ENCODE data around the gene PCDH18. TPM values are rescaled to one million over a fixed set of nuclear protein-coding genes. Genes with fewer than 3 reads are reported as not detected.

The PCDH18 gene
- total RNA-seq, 1 donor from 2014 or later: 4.9 TPM

DNA sequence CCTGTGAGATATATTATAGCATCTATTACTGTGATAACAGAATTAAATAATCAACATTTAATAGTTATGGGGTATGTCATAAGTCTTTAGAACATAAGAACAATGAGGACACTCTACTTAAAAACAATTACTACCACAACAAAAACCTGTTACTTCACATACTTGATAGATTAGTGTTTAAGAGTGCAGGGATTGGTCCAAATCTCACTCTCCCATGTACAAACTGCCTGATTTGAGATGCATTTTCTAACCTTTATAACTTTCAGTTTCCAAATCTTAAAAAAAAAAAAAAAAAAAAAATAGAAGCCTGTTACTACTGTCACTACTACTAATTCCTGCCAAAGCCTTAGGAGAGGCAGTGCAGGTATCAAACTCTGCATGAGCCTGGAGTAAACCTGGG is 5.6 kb downstream of the PCDH18 start:
- H3K4me1 ChIP-seq (ENCODE audit: insufficient read depth, low read length): peaks cover 16% of the 10 kb centered on the region
- no peak overlapping the region for H3K4me2 ChIP-seq (ENCODE audit: low read length)
- Mint-ChIP-seq H3K4me1 (ENCODE audit: low read depth, unreplicated experiment) (no peaks in the 10 kb centered on the region), H3K9me3 (ENCODE audit: unreplicated experiment) (no peaks in the 10 kb centered on the region), H3K4me3 (ENCODE audit: unreplicated experiment) (no peak overlapping the region), H3K27me3 (ENCODE audit: low read depth, unreplicated experiment) (no peaks in the 10 kb centered on the region), H3K27ac (ENCODE audit: unreplicated experiment) (no peak overlapping the region), H3K36me3 (ENCODE audit: low read depth, unreplicated experiment) (no peaks in the 10 kb centered on the region)
- no peak for TF ChIP-seq EZH2 (IDR thresholded peaks at IDR 0.05; ENCODE audit: insufficient read depth, low read length)
- TF ChIP-seq, protein P1, sequence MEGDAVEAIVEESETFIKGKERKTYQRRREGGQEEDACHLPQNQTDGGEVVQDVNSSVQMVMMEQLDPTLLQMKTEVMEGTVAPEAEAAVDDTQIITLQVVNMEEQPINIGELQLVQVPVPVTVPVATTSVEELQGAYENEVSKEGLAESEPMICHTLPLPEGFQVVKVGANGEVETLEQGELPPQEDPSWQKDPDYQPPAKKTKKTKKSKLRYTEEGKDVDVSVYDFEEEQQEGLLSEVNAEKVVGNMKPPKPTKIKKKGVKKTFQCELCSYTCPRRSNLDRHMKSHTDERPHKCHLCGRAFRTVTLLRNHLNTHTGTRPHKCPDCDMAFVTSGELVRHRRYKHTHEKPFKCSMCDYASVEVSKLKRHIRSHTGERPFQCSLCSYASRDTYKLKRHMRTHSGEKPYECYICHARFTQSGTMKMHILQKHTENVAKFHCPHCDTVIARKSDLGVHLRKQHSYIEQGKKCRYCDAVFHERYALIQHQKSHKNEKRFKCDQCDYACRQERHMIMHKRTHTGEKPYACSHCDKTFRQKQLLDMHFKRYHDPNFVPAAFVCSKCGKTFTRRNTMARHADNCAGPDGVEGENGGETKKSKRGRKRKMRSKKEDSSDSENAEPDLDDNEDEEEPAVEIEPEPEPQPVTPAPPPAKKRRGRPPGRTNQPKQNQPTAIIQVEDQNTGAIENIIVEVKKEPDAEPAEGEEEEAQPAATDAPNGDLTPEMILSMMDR (IDR thresholded peaks at IDR 0.05; ENCODE audit: insufficient read depth, low read depth, low read length): no peak
- no peak overlapping the region for H3K27ac ChIP-seq (ENCODE audit: low read depth, low read length)
- H3K4me3 ChIP-seq (ENCODE audit: insufficient read depth, low read depth, low read length): no peak overlapping the region
- no peaks in the 10 kb centered on the region for H3K27me3 ChIP-seq (ENCODE audit: insufficient read depth, low read length)
- H3K79me2 ChIP-seq (ENCODE audit: insufficient read depth, low read length): peaks cover 28% of the 10 kb centered on the region
- H2AFZ ChIP-seq (ENCODE audit: low read depth, low read length): no peak overlapping the region
- FAIRE-seq (no peak), DNase-seq (ENCODE audit: low read depth) (no peak)
- H4K20me1 ChIP-seq (ENCODE audit: insufficient read depth, low read length): no peaks in the 10 kb centered on the region
- H3K9ac ChIP-seq (ENCODE audit: low read length): no peak overlapping the region
- H3K36me3 ChIP-seq (ENCODE audit: insufficient read depth, low read length): peaks cover 2% of the 10 kb centered on the region
- H3K9me3 ChIP-seq (ENCODE audit: insufficient read depth, low read depth, low read length): no peaks in the 10 kb centered on the region

DNA sequence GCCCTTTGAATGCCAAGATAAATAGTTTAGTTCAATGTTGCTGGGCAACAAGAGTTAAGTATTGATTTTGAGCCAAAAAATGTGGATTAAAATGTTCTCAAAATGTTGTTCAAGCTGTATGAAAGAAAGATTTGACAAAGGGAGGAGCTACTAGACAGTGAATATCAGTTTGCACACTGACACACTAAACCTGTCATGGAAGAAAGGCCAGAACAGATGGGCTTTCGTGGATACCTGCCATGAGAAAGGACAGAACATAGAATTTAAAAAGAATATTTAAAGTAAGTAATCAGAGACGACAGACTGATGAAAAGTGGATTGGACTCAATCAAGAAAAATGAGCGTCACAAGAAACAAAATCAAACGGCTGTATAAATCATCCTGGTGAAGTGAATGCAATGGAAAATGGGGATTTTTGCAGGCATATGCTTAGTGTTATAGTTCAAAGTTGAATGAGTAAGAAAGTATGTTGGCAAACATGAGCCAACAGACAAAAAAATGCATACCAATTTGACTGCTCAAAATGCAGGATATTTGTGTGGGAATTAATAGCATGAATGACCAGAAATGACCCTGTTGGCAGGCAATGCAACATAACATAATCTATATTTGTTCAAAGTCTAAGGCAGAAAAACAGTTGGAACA is 7.4 kb downstream of the PCDH18 start:
- H3K79me2 ChIP-seq (ENCODE audit: insufficient read depth, low read length): peaks cover 16% of the 10 kb centered on the region
- H3K27me3 ChIP-seq (ENCODE audit: insufficient read depth, low read length): no peaks in the 10 kb centered on the region
- H3K4me2 ChIP-seq (ENCODE audit: low read length): peak overlapping the region; percentile 29
- Mint-ChIP-seq H3K9me3 (ENCODE audit: unreplicated experiment) (no peaks in the 10 kb centered on the region), H3K4me1 (ENCODE audit: low read depth, unreplicated experiment) (peaks cover under 1% of the 10 kb centered on the region), H3K4me3 (ENCODE audit: unreplicated experiment) (no peak overlapping the region), H3K27ac (ENCODE audit: unreplicated experiment) (no peak overlapping the region), H3K27me3 (ENCODE audit: low read depth, unreplicated experiment) (no peaks in the 10 kb centered on the region), H3K36me3 (ENCODE audit: low read depth, unreplicated experiment) (peaks cover 4% of the 10 kb centered on the region)
- no peaks in the 10 kb centered on the region for H3K9me3 ChIP-seq (ENCODE audit: insufficient read depth, low read depth, low read length)
- H3K36me3 ChIP-seq (ENCODE audit: insufficient read depth, low read length): peaks cover 6% of the 10 kb centered on the region
- FAIRE-seq: no peak
- peaks cover 9% of the 10 kb centered on the region for H3K4me1 ChIP-seq (ENCODE audit: insufficient read depth, low read length)
- no peak for TF ChIP-seq EZH2 (IDR thresholded peaks at IDR 0.05; ENCODE audit: insufficient read depth, low read length)
- TF ChIP-seq, protein P1 (IDR thresholded peaks at IDR 0.05; ENCODE audit: insufficient read depth, low read depth, low read length): no peak
- H3K4me3 ChIP-seq (ENCODE audit: insufficient read depth, low read depth, low read length): no peak overlapping the region
- H3K9ac ChIP-seq (ENCODE audit: low read length): no peak overlapping the region
- no peak overlapping the region for H2AFZ ChIP-seq (ENCODE audit: low read depth, low read length)
- peak; percentile 51 for DNase-seq (ENCODE audit: low read depth)
- no peak overlapping the region for H3K27ac ChIP-seq (ENCODE audit: low read depth, low read length)
- H4K20me1 ChIP-seq (ENCODE audit: insufficient read depth, low read length): no peaks in the 10 kb centered on the region

DNA sequence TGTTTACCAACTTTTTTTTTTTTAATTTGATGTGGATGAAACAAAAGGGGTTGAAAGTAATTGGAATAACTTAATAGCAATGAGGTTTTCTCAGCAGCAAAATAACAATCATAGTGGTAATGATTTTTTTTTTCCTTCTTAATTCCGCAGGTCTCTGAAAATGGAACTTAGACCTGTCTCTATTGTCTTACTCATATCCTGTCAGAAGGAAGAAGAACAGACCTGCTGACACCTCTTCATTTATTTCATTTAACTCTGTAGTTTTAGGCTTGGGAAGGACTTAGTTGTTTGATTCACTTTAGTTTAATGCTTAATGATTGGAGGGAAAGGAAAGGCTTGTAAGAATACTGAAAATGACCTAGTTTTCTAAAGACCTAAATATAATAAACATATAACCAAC is 9.0 kb downstream of the PCDH18 start:
- Histone ChIP-seq H2AFZ (ENCODE audit: low read depth, low read length) (no peak overlapping the region), H4K20me1 (ENCODE audit: insufficient read depth, low read length) (no peaks in the 10 kb centered on the region), H3K79me2 (ENCODE audit: insufficient read depth, low read length) (peaks cover 6% of the 10 kb centered on the region), H3K9ac (ENCODE audit: low read length) (no peak overlapping the region), H3K27ac (ENCODE audit: low read depth, low read length) (no peak overlapping the region), H3K9me3 (ENCODE audit: insufficient read depth, low read depth, low read length) (no peaks in the 10 kb centered on the region), H3K27me3 (ENCODE audit: insufficient read depth, low read length) (no peaks in the 10 kb centered on the region), H3K4me2 (ENCODE audit: low read length) (no peak overlapping the region), H3K36me3 (ENCODE audit: insufficient read depth, low read length) (peaks cover 6% of the 10 kb centered on the region), H3K4me1 (ENCODE audit: insufficient read depth, low read length) (peaks cover 18% of the 10 kb centered on the region), H3K4me3 (ENCODE audit: insufficient read depth, low read depth, low read length) (no peak overlapping the region)
- Mint-ChIP-seq H3K27ac (ENCODE audit: unreplicated experiment) (no peak overlapping the region), H3K27me3 (ENCODE audit: low read depth, unreplicated experiment) (no peaks in the 10 kb centered on the region), H3K36me3 (ENCODE audit: low read depth, unreplicated experiment) (peaks cover 4% of the 10 kb centered on the region), H3K4me3 (ENCODE audit: unreplicated experiment) (no peak overlapping the region), H3K4me1 (ENCODE audit: low read depth, unreplicated experiment) (peaks cover 12% of the 10 kb centered on the region), H3K9me3 (ENCODE audit: unreplicated experiment) (no peaks in the 10 kb centered on the region)
- FAIRE-seq: no peak
- DNase-seq (ENCODE audit: low read depth): no peak
- TF ChIP-seq, protein P1 (IDR thresholded peaks at IDR 0.05; ENCODE audit: insufficient read depth, low read depth, low read length): no peak
- TF ChIP-seq EZH2 (IDR thresholded peaks at IDR 0.05; ENCODE audit: insufficient read depth, low read length): no peak

Data from astrocyte (in vitro differentiated cells and primary cell).